GM19463 (cell line): ENCODE results near the gene GIGYF2.
"Not testable (repeated sequence)": the region's sequence is repeated elsewhere in the genome, so short reads cannot be mapped to it uniquely, and the experiment has no call there.

ENCODE experiments used
- ATAC-seq: cut with Tn5 transposase; IDR thresholded peaks from one replicate; pipeline ENCODE4 v1.9.1; 2021; ENCODE audit warnings: mild to moderate bottlenecking, moderate library complexity; ENCODE audit not compliant: unreplicated experiment

The GIGYF2 gene

DNA sequence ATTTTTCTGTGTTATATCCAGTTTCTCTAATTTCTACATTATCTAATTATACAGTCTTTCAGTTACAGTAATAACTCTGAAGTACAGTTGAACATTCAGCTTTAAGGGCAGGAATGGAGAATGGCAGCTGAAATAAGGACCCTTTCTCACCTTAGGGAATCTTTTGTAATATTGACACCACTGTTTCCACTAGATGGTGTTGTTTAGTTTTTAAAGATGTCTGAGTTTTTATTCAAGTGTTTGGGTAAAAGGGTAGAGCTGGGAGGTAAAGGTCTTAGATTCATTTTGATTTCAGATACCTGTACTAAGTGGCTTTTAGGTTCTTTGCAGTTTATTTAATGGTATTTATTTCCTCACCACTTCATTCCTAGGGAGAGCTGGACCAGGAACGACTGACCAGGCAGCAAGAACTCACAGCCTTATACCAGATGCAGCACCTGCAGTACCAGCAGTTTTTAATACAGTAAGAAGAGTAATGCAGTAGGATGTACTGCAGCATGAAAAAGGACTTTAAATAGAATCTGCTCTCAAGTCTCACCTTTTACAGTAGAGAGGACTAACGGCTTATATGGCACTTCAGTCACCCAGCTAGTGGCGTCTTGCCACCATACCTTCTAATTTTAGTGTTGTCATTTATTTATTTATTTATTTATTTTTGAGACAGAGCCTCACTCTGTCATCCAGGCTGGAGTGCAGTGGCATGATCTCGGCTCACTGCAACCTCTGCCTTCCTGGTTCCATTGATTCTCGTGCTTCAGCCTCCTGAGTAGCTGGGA lies 112.4 kb downstream of the GIGYF2 start:
- ATAC-seq, result no peak

DNA sequence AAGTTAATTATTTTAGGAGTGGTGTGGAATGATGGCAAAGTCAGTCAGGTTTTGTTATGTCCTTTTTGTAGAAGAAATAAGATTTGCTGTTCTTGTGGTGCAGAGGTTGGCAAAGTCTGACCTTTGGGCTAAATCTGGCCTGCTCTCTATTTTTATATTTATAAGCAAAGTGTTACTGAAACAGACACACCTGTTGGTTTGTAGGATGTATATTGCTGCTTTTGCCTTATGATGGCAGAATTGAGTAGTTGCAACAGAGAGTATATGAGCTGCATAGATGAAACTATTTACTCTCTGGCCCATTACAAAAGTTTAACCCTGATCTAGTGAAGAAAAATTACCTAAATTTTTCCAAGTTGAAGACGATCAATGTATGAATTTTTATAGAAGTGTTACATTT lies 113.3 kb downstream of the GIGYF2 start:
- ATAC-seq, result no peak

DNA sequence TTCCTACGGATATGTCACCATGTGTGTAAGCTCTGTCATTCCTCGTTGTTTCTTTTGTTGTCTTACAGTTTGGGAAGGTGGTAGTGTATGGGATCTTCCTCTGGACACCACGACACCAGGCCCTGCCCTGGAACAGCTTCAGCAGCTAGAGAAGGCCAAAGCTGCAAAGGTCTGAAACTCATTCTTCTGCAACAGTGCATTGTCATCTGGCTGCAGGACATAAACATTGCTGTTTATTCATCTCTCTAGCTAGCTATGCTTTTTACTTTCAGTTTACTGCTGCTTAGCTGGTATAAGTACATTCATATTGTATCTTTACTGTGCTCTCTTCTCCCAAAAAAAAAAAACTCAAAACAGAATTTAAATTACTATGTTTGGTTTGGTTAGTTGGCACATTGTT lies 118.4 kb downstream of the GIGYF2 start:
- ATAC-seq, result no peak

DNA sequence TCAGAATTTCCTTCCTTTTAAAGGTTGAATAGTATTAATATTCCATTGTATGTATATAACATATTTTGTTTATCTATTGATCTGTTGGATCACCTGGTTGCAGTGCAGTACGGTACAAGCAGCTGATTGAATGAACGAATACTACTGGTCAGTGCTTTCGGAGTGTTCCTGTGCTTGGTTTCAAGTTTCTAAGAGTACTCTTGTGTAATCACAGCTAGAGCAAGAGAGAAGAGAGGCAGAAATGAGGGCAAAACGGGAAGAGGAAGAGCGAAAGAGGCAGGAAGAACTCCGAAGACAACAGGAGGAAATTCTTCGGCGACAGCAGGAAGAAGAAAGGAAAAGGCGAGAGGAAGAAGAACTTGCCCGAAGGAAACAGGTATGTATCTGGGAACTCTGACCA lies 119.5 kb downstream of the GIGYF2 start:
- no peak for ATAC-seq

DNA sequence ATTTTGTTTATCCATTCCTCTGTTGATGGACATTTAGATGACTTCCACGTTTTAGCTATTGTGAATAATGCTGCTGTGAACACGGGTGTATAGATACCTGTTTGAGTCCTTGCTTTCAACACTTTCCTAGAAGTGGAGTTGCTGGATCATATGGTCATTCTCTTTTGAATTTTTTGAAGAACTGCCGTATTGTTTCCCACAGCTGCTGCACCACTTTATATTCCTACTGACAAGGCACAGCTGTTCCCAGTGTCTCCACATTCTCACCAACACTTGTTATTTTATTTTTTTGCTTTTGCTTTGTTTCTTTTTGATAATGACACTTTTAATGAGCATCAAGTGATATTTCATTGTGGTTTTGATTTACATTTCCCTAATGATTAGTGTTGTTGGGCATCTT lies 120.6 kb downstream of the GIGYF2 start:
- no peak for ATAC-seq

DNA sequence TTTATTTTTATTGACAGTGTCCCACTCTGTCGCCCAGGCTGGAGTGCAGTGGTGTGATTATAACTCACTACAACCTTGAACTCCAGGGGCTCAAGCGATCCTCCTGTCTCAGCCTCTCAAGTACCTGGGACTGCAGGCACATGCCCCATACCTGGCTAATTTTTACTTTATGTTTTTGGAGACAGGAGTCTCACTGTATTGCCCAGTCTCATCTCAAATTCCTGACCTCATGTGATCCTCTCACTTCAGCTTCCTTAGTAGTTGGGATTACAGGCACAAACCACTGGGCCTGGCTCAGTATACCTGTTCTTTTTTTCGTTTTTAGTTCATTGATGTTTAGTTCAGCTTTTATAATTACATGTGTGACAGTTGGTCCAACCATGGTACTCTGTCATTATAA lies 132.9 kb downstream of the GIGYF2 start:
- no peak for ATAC-seq

DNA sequence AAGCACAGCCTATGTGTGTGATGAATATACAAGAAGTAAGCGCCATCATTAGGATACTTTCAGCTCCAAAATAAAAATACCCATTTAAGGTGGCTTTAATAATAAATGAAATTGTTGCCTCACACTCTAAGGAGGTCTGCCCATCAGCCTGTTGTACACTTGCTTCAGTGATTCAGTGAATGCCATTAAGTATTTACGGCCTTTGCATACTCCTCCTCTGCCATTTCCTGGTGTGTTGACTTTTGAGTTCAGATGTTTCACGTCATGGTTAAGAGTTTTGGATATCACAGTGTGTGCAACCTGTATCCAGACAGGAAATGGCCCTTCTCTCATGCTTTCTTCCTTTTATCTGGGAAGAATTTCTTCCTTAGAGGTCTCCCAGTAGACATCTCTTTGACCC lies 134.4 kb downstream of the GIGYF2 start:
- ATAC-seq, result no peak

DNA sequence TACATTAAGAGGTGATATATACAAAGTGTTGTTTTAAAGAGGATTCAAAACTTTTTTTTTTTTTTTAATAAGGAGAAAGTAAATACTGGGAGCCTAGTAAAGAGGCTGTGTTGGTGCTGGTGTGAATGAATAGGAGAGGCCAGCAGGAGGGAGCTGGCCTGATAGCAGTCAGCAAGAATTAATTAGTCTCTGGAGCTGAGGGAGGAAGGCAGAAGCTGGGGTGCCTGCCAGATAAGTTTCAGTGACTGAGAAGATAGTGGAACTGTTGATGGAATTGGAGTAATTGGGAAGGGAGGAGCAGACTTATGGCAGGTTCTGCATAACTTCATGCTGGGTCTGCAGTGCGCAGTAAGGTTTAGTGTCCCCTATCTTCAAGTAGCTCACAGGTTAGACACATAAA lies 136.7 kb downstream of the GIGYF2 start:
- no peak for ATAC-seq

DNA sequence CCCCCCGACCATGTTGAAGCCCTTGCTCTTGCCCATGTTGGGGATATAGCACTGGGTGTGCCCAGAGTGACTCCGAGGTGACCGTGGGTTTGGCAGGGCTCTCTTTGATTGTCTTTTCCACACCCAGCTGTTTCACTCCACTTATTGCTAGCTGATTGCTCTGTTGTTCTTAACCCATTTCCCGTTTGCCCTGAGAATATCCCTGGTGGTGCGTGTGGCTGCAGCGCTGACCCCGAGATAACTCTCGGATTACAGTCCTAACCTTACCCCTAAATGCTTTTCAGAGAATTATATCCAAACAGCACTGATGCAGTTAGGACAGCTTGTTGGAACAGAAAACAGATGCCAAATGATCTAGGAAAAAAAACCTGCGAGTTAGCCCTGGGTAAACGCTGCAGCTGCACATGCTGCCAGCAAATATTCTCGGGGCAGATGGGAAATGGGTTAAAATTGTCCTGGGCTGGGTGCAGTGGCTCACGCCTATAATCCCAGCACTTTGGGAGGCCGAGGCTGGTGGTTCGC lies 138.6 kb downstream of the GIGYF2 start:
- ATAC-seq, result no peak

DNA sequence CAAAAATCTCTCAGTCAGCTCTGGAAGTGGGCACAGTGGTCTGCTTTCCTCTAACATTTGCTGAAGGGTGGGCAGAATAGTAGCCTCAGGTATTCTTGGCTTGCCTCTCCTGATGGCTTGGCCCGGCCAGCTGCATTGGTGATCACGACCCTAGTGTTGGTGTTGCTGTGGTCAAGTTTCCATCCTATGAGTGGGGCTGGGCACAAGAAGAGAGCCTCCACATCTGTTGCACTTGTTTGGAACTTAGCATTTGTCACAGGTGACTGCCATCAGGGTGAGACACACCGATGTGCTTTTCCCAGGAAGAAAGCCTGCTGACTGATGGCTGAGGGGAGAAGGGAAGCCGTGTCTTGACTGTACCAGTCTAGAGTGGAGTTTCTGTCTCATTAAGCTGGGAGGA lies 139.8 kb downstream of the GIGYF2 start:
- no peak for ATAC-seq

DNA sequence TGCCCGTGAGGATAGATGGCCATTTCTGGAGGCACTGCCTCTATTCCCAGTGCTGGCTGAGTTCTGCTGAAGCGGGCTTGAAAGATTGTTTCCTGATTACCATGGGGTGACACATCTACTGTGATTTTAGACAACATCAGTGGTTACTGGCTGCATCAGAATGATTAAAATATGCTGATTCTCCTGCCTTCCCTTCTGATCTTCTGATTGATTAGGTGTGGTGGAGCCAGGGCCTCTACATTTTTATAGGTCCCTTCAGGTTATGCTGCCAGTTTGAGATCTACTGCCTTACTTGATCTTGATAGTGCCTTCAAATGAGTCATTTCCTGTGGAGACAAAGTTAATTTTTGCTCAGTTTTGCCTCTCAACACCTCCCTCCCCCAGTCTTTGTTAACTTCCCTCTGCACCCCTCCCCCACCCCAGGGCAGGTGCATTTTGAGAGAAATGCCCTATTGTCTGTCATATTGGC lies 141.3 kb downstream of the GIGYF2 start:
- peak; percentile 93 for ATAC-seq

DNA sequence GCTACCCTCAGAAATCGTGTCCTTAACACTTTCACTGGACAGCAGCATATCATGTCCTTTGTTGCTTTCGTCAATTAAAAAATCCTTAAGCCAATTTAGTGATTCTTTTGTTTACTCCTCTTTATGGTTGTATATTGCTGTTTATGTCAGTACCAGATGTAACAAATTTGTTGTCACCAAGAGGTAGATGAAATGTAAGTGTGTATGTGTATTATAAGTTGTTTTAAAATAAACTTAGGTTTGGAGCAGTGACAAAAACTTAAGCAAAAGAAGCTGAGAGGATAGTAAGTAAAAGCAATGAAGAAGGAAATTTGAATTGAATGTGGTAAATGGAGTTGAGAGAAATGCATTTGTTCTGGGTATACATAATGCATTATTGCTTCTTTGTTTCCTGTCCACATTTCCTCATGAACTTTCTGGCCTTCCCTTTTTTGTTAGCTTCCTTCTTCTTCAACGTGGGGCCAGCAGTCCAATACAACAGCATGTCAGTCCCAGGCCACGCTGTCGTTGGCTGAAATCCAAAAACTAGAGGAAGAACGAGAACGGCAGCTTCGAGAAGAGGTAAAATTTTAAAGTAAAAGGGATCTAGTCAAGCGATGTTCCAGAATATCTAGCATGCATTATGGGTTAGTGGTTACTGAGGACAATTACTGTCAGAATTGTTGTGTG lies 142.4 kb downstream of the GIGYF2 start:
- ATAC-seq, result no peak

DNA sequence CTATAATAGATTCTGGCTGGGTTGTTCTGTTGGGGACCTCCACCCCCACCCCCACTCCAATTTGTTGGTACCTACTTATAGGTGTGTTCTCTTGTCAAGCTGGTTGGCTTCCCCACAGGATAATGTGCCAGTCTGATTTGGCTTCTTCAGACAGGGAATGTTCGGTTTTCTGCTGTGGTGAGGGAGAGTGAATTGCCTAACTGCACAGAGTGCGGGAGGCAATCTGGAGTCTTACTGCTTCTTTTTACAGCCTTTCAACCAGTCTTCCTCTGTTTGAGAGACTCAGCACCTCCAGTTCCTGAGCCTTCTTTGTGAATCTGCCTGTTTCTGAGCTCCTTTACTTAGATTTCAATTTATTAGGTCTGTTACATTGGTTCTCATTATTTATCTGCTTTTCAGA lies 145.6 kb downstream of the GIGYF2 start:
- no peak for ATAC-seq

DNA sequence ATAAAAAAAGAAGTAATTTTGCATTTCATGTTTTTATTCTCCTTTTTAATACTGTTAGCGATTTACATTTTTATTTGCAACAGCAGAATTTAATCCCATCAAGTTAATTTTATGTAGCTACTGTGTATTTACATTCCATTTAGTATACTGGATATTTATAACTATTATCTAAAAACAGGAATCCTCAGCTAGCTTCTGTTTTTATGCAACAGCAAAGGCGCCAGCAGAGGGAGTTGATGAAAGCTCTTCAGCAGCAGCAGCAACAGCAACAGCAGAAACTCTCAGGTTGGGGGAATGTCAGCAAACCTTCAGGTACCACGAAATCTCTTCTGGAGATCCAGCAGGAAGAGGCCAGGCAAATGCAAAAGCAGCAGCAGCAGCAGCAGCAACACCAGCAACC lies 146.7 kb downstream of the GIGYF2 start:
- ATAC-seq, result no peak

DNA sequence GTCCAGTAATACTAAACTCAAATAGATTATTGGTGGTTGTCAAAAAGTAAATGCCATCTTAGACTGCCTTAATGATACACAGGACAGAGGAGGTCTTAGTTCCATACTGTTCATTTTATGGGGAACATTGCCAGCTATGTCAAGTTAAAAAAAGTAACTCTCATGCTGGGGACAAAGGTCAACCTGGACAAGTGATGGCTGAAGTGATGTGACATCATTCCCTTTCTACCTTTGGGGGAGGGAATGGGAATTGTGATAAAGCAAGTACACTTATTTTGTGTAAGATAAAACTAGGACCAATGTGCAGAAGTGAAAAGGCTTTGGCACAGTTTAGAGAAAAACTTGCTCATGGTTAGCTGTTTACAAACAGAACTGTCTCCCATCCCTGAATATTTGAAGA lies 148.9 kb downstream of the GIGYF2 start:
- ATAC-seq, result no peak

DNA sequence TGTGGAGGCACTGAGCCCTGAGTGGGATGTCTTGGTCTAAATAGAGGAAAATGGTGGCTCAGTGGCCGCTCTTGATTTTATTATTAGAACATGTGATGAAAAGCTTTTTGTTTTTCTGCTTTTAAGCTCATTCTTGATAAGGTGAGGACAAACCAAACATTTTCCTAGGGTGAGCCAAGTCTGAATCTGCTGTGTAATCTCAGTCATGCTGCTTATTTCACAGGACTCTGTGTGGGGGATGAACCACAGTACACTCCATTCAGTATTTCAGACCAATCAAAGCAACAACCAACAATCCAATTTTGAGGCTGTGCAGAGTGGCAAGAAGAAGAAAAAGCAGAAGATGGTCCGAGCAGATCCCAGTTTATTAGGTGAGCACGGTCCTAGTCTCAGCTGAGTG lies 152.9 kb downstream of the GIGYF2 start:
- no peak for ATAC-seq

DNA sequence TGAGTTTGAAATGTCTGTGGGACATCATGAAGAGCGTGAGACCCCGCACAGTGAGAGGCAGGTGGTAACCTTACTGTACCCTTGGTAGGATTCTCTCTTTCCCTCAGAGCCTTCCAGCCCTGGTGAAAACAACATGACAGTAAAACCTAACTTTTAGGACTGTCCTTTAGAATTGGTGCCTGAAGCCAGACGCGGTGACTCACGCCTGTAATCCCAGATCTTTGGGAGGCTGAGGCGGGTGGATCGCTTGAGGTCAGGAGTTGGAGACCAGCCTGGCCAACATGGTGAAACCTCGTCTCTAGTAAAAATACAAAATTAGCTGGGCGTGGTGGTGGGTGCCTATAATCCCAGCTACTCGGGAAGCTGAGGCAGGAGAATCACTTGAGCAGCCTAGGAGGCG lies 154.9 kb downstream of the GIGYF2 start:
- not testable (repeated sequence) for ATAC-seq

DNA sequence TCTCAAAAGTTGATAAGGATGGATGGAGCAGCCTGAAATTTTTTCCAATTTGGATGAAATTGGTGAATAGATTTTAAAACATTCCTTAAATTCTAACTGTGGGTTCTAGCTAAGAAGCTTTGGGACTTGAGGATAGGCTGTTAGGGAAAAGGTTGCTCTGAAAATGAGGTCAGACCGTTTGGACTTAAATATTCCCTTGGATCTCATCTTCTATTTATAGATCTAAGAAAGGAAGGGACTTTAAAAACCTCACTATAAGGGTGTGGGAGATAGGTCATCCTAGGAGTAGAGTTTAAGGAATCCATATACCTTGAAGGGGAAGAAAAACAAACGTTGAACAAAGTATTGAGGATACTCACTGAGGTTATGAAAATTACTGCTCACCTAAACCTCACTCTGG lies 155.5 kb downstream of the GIGYF2 start:
- ATAC-seq, result no peak

DNA sequence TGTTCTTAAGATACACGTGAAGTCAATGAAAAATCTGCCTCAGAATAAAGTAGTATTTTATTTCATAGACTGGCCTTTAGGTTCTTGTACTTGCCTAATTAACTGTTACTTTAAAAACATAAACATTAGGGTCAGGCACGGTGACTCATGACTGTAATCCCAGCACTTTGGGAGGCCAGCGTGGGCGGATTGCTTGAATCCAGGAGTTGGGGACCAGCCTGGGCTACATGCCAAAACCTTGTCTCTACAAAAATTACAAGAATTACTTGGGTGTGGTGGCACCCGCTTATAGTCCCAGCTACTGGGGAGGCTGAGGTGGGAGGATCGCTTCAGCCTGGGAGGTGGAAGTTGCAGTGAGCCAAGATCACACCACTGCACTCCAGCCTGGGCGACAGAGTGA lies 157.0 kb downstream of the GIGYF2 start:
- no peak for ATAC-seq

DNA sequence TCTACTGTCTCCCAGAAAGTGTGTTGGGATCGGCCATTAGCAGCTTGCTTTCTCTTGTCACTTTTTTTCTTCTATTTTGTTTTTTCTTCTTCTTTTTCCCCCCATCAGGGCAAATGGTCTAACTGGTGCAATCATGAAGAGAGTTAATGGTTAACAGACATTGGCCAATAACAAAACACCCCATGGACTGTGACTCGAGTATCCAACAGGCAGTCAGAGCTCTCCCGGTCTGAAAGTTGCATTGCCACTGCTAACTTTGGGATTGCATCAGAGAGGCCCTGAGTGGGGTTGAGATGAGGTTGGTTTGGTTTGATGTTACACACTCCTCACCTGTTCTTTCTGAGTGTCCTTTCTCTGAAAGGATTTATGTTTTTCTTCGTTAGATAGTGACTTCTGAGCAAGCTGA lies 160.0 kb downstream of the GIGYF2 start:
- ATAC-seq, result no peak

DNA sequence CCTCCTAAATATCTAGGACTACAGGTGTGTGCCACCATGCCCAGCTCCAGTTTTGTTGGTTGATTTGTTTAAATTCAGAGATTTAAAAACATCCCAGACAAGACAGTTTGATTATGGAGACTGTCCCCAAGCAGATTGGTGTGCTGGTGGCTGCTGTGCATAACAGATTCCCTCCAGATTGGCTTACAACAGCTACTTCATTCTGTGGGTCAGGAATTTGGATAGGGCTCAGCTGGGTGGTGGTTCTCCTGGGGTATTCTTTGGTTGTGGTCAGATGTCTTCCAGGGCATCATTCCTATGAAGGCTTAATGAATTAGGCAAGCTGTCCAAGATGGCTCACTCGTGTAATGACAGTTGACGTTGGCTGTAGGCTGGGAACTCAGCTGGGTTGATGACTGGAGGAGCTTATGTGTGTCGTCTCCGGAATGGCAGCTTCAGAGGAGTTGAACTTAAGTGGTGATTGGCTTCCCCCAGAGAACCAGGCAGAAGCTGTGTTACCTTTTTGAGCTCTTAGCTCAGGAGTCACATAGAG lies 162.3 kb downstream of the GIGYF2 start:
- no peak for ATAC-seq

DNA sequence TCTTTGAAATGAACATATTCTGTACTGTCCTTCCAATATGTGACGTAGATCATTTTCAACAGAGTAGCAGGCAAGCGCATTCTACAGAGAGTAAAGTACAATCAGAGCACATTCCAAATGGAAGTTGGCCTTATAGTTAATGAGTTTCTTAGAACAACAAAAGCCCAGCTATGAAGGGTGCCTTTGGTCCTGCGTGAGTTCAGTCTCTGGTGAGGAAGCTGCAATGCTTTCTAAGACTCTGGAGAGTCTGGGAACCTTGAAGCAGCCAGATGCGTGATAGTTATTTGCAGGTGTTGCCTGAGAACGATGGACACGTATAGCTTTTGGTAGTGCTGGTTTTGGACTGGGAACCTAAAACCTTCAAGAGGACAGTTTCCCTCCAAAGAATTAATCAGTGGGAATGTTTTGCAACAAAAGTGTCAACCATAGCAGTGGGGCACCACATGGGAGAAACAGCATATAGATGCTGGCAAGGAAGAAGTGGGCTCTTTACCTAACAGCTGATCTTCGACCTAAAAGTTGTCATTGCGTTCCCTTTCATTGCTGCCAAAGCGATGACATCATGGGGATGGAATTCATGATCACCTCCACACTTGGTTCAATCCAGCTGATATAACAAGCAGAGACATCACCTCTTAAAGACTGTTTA lies 163.6 kb downstream of the GIGYF2 start:
- no peak for ATAC-seq
